GM04504 (cell line): ENCODE measurements around the gene FFAR2.
A peak's percentile ranks its signal among the peaks of the same experiment; 100 is the strongest.
"Not testable (repeated sequence)": the region's sequence is repeated elsewhere in the genome, so short reads cannot be mapped to it uniquely, and the experiment has no call there.

Experiments used
- DNase-seq: peaks from one replicate; pipeline ENCODE4 v3.0.0-alpha.2; 2012; ENCODE audit warnings: low read depth

Gene FFAR2

GRCh38 chr19:35447606-35448469 is at the start of gene FFAR2:
Gene FFAR2, plus strand, starts transcription at chr19:35448257. Its CDS starts 1,458 bp downstream, at chr19:35449715.
- no peak for DNase-seq

- DNase-seq: no peak
Observed at GRCh38 chr19:35398570-35398969, 49.5 kb upstream of the FFAR2 start.

- DNase-seq: no peak
Observed at GRCh38 chr19:35399231-35399630, 48.8 kb upstream of the FFAR2 start.

DNA sequence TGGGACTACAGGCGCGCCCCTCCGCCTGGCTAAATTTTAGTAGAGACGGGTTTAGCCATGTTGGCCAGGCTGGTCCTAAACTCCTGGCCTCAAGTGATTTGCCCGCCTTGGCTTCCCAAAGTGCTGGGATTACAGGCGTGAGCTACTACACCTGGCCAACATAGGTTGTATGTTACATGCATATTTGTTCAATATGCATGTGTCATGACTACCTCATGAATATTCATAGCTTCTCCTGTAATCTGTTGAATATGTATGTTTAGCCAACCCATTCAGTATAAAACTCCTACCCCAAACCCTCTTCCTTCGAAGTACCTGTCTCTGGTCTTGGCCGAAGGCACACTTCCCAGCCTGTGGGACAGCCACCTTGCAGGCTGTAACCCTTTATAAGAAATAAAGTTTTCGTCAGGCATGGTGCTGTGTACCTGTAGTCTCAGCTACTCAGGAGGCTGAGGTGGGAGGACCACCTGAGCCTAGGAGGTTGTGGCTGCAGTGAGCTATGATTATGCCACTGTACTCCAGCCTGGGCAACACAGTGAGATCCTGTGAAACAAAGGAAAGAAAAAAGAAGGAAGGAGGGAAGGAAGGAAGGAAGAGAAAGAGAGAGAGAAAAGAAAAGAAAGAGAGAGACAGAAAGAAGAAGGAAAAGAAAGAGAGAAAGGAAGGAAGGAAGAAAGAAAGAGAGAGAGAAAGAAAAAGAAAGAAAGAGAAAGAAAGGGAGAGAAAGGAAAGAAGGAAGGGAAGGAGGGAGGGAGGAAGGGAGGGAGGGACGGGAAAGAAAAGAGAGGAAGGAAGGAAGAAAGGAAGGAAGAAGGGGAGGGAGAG is 47.9 kb upstream of the FFAR2 start:
- DNase-seq: no peak

DNA sequence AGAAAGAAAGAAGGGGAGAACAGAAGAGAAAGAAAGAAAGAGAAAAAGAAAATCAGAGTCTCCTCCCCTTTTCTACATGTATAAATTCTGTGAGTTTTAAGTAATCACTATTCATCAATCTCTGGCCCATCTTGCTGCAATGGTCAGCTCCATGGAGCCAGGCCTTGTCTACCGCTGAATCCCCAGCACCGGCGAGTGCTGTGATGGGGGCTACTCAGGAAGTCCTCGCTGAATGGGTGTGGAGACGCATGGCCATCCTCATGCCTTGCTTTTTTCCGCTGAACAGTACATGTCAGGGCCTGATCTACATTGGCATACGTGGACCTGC is 47.3 kb upstream of the FFAR2 start:
- no peak for DNase-seq

DNA sequence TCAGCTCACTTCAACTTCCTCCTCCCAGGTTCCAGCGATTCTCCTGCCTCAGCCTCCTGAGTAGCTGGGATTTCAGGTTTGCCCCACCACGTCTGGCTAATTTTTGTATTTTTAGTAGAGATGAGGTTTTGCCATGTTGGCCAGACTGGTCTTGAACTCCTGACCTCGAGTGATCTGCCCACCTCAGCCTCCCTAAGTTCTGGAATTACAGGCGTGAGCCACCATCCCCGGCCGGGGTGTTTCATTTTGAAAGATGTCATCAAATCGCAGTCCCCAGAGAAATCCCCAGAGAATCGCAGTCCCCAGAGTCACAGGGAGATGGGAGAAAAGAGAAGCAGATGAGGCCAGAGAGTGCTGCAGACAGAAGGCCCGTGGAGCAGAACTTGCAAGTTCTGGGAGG is 46.6 kb upstream of the FFAR2 start:
- not testable (repeated sequence) for DNase-seq

DNA sequence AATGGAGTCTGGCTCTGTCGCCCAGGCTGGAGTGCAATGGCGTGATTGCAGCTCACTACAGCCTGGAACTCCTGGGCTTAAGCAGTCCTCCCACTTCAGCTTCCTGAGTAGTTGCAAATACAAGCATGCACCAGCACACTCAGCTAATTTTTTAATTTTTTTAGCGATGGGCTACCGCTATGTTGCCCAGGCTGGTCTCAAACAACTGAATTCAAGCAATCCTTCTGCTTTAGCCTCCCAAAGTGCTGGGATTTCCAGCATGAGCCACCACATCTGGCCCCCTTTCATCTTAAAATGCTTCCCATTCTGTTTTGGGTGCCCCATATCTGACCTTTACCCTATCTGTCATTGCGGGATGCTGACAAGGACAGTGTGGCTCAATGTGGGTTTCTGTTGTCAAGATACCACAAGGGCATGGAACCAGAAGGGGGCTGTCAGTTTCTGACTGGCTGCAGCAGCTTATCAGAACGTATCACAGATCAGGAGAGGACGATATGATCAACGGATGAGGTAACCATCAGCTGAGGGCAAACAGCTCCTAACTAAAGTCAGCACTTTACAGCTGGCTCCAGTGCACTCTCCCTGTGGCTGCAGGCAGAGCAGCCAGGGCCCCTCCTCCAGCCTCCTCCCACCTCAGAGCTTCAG is 44.8 kb upstream of the FFAR2 start:
- no peak for DNase-seq

- peak; percentile 90 for DNase-seq
Observed at GRCh38 chr19:35404879-35405622, 43.0 kb upstream of the FFAR2 start.

GRCh38 chr19:35407619-35408018 is 40.4 kb upstream of the FFAR2 start:
- no peak for DNase-seq

GRCh38 chr19:35408284-35409171 is 39.5 kb upstream of the FFAR2 start:
- DNase-seq: no peak

DNA sequence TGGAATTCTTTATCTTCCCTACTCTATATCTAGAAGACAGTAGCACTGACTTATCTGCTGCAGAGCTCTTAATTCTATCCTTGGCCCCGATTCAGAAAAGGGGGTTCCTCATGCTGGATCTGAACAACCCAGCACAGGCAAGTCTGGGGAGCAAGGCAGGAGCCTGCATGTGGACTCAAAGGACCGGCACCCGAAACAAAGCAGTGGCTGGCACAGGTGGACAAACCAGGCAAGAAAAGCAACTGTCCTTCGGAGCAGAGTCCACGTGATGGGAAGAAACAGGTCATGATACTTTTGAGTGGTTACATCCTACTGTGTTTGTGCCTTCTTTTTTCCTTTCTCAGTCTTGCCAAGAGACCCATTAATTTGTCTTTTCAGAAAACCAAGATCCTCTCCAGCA is 38.9 kb upstream of the FFAR2 start:
- no peak for DNase-seq

DNA sequence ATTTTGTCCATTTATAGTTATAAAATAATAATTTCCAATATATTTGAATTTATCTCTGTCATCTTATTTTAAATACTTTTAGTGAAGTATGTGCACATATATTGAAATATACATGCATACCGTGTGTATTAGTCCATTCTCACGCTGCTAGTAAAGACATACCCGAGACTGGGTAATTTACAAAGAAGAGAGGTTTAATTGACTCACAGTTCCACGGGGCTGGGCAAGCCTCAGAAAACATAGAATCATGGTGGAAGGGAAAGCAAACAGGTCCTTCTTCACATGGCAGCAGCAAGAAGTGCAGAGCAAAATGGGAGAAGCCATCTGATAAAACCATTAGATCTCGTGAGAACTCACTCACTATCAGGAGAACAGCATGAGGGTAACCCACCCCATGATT is 37.6 kb upstream of the FFAR2 start:
- DNase-seq: no peak

DNA sequence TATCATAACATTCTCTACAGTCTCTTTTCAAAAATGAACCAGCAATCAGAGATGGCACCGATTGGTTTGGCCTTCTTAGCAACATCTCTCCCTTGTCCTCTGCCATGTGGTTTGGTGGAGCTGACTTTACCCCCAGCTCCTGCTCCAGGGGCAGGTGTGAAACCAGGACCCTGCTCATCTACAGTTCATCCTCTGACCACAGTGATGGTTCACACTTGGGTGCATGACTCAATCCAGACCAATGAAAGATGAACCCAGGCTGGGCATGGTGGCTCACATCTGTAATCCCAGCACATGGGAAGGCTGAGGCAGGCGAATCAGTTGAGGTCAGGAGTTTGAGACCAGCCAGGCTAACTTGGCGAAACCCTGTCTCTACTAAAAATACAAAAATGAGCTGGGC is 33.6 kb upstream of the FFAR2 start:
- no peak for DNase-seq

- DNase-seq: no peak
Observed at GRCh38 chr19:35416331-35416730, 31.7 kb upstream of the FFAR2 start.

- DNase-seq: no peak
Observed at GRCh38 chr19:35417278-35417677, 30.8 kb upstream of the FFAR2 start.

DNA sequence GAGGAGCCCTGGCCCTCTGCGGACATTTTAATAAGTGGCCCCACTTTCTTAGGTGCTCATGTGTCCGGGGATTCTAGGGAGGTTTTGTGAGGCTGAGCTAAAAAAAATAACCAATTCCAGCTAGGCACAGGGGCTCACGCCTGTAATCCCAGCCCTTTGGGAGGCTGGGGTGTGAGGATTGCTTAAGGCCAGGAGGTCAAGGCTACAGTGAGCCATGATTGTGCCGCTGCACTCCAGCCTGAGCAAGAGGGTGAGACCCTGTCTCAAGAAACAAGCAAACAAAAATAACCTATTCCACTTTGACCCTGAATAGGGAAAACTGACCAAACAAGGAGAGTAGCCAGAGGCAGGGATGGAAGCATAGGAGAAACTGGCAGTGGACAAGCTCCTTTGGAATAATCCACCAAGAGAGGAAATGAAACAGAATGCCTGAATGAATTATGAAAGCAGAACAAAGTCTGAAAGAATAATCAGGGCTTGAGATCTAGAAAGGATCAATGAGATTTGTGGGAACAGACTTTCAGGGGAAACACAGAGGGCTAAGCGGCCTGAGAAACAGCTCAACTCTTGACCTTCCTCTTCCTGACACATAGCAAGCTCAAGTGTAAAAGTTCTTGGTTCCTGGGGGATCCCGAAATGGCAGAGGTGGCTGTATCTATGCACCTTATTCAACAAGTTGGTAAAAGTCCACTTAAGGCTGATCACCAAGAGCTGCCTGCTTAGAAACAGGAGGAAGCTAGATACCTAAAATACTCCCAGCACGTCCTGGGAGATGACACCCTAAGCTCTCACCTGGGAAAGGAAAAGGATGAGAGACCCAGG is 30.1 kb upstream of the FFAR2 start:
- DNase-seq: no peak

DNA sequence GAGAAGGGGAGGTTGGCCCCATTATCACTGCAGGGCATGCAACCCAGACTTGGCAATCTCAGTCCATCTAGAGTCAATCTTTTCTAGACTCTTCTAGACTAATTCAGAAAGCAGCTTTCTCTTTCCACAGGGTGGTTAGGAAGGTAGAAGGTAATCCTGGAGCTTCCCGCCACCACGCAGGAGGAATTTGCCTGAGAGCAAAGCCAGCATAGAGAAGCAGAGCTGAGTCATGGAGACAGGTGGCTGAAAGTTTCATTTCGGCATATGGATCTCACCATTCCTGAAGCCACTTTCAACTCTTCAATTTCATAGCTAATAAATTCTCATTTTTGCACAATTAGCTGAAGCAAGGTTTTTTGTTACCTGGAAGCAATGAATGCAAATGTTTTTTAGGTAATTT is 29.0 kb upstream of the FFAR2 start:
- DNase-seq: no peak

DNA sequence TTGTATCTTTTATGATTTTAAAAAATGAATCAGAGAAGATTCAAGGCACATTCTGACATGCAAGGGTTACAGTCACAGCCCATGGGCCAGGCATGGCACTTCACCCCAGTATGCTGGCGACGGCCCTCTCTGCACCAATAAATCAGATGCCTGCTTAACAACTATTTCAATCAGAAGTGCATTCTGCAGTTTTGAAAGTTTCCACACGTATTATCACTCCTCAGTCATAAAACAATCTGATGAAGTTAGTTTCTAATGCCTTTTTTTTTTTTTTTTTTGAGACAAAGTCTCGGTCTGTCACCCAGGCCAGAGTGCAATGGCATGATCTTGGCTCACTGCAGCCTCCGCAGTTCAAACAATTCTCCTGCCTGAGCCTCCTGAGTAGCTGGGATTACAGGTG is 28.3 kb upstream of the FFAR2 start:
- DNase-seq: no peak

DNA sequence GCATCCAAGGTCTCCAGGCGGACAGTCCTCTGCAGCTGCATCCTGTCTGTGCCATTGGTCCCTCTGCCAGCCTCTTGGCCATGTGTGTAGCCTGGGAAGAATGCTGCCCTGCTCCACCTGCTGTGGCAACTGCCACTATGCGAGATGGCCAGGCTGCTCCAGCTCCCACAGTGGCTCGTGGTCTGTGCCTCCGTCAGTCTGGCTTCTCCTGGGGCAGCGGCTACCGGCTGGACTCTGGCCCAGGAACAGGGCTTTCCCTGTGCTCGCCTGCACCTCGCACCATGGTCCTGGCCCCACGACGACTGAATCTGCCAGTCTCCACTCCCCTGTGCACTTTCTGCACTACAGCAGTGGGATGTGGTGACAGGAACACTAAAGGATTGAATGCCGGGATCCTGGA is 26.7 kb upstream of the FFAR2 start:
- DNase-seq: no peak

DNA sequence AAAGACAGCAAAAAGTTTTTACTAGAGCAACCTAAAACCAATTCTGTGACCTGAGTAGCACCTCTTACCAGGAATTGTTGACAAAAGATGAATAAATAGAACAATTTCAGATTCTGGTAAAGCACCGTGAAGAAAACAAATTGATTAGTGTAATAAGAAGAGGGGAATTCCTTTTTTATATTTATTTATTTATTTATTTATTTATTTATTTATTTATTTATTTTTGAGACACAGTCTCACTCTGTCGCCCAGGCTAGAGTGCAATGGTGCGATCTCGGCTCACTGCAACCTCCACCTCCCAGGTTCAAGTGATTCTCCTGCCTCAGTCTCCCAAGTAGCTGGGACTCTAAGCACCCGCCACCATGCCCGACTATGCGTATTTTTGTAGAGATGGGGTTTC is 24.7 kb upstream of the FFAR2 start:
- not testable (repeated sequence) for DNase-seq
